Forelimb muscle (tissue), 1 donor: Measurements from ENCODE around the gene KLF6. TPM values are rescaled to one million over a fixed set of nuclear protein-coding genes. Genes with fewer than 3 reads are reported as not detected.

Experiments
- DNase-seq: peaks from one replicate; pipeline ENCODE4 v3.0.0-alpha.2; 2013; ENCODE audit warnings: low read depth
- polyA plus RNA-seq: library from polyadenylated mRNA; unstranded; fragments of 120-200 nt; gene quantifications from one replicate; pipeline ENCODE4 v1.2.1, GENCODE V29; 2013; ENCODE audit not compliant: insufficient read length

KLF6 gene
- polyA plus RNA-seq, 1 donor = 78.7 TPM

DNA sequence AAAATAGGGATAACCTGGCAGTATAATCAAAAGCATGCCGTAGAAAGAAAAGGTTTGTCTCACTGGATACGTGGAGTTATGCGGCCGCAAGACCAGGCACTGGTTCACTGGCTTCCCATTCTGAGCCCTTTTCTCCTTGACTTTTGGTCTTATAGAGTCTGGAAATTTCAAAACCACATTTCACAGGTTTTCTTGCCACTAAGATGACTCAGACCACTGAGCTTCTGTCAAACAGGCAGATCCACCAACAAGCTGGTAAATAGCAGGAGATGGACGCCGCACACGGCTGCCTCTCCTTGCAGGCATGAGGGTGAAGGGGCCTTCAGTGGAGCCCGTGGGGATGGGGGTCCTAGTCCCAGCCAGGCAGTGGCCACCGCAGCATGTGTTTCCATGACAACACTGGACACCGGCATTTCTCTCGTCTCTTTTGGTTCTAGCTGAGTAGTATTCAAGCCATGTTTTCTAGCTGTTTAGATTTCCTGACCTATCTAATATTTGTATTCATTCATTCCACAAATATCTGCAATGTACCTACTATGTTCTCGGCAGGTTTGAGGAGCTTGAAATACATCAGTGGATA is 55.5 kb downstream of the KLF6 start:
- no peak for DNase-seq

DNA sequence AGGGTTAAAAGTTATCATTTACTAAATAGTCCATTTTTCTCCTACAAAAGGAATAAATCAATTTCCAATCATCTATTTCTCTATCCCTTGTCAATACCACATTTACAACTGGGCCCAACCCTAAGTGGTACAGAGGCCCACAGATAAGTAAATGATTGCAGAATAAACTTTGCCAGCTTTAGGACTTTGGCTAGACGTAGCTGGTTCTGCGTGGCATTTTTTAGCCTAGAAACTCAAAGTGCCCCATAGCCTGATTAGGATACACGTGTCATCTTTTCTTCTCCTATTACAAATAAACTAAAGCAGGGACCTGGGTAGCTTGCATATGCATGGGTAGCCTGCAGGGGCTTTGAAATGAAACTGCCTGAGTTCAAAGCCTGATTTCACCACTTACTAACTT is 56.4 kb downstream of the KLF6 start:
- no peak for DNase-seq

DNA sequence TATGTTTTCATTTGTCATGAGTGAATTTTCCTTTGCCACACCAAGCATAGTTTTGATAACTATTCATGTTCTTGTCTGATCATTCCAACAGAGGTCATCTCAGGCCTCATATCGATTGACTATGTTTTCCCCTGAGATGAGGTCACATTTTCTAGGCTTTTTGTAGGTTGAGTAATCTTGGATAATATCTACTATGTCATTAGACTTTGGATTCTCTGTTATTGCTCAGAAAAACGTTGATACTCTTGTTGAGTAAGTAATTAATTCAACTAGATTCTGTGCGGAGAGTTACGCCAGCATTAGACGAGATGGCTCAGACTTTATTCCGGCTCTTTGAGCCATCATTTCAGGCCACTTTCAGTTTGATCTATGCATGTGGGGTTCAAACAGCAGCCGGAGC is 57.7 kb downstream of the KLF6 start:
- no peak for DNase-seq
